ENCODE results near the gene ADSS1.

Gene ADSS1

DNA sequence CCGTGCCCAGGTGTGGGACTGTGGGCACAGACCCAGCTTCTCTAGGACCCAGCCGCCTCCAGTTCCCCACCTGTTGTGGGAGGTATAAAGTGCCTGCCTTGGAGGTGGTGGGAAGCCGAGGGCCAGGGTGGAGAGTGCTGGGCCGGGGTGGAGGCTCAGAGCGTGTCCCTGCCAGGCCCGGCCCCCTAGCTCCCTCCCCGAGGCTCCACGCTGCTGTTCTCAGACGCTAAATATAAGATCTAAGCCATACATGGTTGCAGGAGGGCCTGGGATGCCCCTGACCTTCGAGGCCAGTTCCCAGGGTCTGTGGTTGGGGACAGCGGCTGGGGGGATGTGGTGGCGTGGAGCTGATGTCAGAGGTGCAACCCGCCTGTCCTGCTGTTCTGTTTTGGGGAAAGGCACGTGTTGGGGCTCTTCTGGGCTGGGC is 23.8 kb upstream of the ADSS1 start:
- DNase-seq (ENCODE audit: low read depth in 2 of 2) = no peak

DNA sequence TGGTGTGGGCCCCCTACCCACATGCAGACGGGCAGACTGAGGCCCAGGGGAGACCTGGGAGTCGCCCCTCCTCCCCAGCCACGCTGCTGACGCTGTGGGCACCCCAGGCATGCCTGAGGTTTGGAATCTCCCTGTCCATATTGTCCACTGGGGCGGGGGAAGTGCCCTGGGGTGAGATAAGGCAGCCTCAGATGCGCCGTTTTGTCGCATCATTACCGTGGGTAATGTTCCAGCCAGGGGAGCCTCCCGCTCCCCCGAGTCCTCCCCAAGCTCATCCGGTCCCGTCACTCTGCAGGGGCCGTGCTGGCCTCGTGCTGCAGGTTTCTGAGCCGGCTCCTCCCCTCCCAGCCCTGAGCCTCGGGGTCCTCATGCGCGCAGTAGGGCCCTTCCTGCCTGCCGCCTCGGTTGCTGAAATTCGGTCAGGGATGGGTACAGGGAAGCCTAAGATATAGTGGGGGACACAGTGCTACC is 23.2 kb upstream of the ADSS1 start:
- DNase-seq (ENCODE audit: low read depth in 2 of 2) = no peak

DNA sequence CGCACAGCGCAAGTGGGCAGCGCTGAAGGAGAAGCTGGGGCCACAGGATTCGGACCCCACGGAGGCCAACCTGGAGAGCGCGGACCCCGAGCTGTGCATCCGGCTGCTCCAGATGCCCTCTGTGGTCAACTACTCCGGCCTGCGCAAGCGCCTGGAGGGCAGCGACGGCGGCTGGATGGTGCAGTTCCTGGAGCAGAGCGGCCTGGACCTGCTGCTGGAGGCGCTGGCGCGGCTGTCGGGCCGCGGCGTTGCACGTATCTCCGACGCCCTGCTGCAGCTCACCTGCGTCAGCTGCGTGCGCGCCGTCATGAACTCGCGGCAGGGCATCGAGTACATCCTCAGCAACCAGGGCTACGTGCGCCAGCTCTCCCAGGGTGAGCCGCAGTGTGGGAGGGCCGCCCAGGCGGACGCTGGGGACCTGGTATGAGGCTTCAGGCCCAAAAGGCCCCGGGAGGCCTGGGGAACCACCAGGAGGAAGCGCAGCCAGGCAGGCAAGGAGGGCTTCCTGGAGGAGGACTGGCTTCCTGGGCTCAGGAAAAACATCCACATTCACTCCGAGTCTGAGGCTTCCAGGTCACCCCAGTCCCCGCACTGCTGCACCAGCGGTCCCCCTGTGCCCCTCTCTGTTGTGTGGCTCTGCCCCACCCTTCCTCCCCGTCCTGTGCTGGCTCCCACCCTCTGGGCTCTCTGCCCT is 22.5 kb upstream of the ADSS1 start:
- DNase-seq (ENCODE audit: low read depth in 2 of 2) = no peak

DNA sequence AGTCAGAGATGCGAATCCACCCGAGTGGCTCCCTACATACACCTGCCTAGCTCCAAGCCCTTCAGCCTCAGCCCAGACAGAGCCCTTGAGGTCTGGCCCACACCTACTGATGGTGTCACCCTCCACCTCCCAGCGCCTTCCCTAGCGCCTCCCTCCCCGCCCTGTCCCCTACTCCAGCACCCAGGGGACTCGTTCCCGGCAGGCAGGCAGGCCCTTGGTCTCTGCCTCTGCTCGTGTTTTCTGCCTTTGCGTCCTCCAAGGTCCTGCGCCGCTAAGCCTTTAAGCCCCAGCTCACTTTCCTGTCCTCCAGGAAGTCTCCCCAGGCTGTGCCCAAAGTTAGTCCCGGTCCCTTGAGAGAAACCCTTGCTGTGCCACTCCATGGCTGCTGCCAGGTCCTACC is 21.9 kb upstream of the ADSS1 start:
- no peak for DNase-seq (ENCODE audit: low read depth in 2 of 2)

DNA sequence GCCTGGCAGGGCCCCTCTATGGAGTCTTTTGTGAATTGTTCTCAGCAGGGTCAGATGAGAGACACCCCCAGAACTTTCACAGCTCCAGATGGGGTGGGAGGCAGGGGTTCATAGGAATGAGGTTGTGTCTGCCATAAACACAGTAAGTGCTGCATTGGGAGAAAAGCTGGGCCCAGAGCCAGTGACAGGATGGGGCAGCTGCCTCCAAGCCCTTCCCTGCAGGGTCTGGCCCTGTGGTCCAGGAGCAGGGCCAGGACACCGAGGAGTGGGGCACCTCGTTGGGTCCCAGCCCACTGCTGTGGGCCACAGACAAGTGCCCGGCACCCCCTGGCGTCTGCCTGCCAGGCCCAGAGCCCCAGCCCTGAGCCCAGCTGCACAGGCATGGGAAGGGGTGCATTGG is 21.4 kb upstream of the ADSS1 start:
- no peak for DNase-seq (ENCODE audit: low read depth in 2 of 2)

DNA sequence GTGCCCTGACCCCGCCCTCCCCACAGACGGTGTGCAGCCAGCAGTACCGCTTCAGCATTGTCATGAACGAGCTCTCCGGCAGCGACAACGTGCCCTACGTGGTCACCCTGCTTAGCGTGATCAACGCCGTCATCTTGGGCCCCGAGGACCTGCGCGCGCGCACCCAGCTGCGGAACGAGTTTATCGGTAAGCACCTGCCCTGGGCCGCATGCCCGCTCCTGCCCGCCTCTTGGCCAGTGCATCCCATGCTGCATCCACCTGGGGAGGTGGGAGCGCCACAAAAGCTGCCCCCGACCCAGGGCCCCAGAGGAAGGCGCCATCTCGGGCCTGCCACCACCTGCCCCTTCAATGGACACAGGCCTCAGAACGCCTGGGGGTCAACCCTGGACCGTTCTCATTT is 20.8 kb upstream of the ADSS1 start:
- no peak for DNase-seq (ENCODE audit: low read depth in 2 of 2)

DNA sequence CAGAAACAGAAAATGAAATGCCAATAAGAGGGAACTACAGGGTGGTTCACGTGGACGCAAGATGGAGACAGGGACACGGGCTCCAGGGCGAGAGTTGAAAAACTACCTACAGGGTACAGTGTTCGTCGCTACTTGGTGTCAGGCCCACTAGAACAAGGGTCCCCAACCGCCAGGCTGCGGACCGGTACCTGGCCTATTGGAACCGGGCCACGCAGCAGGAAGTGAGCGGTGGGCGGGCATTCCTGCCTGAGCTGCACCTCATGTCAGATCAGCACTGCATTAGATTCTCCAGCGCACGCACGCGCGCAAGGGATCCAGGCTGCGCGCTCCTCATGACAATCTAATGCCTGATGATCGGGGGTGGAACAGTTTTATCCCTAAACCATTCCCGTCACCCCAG is 19.8 kb upstream of the ADSS1 start:
- no peak for DNase-seq (ENCODE audit: low read depth in 2 of 2)

DNA sequence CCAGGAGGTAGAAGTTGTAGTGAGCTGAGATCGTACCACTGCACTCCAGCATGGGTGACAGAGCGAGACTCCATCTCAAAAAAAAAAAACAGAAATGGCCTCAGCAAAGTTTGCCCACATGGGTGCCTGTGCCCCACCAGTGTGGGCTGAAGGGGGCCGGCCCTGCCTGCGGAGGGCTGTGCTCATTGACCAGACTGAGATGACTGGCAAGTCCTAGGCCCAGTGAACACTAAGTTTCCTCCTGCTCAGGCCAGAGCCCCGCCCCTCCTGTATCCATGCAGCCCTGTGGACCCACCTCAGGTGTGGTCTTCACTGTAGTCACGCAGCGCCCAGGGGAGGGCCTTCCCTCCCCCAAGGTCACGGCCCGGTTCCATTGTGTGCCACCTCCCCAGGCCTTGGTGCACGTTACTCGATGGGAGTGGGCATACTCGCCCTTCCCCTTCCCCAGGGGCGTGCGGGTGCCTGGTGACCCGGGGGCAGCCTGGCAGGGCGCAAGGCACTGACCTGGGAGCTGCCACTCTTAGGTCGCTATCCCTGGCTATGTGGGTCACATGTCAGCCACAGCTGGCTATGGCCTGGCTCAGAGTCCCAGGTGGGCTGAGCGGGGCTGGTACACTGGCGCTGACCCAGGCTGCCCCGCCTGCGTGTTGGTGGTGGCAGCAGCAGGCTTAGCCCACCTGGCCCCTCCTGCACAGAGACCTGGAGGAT is 18.5 kb upstream of the ADSS1 start:
- no peak for DNase-seq (ENCODE audit: low read depth in 2 of 2)

DNA sequence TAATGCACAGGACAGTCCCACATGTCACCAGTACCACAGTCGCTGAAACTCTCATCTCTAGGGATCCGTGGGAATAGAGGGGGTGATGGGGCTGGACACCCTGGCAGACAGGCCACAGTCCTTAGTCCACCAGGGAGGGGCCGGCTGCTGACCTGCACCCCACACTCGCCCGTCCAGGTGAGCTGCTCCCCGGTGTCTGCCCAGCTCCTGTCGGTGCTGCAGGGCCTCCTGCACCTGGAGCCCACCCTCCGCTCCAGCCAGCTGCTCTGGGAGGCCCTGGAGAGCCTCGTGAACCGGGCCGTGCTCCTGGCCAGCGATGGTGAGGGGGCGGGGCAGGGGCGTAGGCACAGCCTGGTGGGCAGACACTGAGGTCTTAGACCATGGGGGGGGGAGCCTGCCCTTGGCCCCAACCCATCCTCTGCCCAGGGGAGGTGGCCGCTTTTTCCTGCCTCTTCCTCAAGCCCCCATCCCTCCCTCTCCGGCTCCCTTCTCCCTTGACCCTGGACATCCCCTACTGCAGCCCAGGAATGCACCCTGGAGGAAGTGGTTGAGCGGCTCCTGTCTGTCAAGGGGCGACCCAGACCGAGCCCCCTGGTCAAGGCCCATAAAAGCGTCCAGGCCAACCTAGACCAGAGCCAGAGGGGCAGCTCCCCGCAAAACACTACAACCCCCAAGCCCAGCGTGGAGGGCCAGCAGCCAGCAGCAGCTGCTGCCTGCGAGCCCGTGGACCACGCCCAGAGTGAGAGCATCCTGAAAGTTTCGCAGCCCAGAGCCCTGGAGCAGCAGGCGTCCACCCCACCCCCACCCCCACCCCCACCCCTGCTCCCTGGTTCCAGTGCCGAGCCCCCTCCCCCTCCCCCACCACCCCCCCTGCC is 17.1 kb upstream of the ADSS1 start:
- no peak for DNase-seq (ENCODE audit: low read depth in 2 of 2)

DNA sequence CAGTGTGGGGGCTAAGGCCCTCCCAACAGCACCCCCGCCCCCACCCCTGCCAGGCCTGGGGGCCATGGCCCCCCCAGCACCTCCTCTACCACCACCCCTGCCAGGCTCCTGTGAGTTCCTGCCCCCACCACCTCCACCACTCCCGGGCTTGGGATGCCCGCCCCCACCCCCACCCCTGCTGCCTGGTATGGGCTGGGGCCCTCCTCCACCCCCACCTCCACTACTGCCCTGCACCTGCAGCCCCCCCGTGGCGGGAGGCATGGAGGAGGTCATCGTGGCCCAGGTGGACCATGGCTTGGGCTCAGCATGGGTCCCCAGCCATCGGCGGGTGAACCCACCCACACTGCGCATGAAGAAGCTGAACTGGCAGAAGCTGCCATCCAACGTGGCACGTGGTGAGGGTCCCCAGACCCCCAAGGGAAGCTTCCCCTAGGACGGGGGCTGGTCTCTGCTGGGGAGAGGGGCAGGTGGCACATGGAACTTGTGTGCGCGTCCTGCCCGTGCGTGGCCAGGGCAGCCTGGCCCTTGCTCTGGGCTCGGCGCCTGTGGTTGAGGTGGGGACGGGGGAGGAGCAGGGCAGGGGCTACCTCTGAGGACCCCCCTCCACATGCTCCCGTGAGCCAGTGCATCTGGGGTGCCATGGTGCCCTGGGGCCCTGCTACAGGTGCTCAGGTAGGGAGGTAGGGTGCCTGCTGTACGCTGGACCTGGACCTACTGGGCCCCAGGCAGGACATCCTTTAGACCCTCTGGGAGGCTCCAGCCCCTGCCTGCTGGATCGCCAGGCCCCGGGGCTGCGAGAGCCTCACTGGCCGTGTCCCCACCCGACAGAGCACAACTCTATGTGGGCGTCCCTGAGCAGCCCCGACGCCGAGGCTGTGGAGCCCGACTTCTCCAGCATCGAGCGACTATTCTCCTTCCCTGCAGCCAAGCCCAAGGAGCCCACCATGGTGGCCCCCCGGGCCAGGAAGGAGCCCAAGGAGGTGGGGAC is 16.1 kb upstream of the ADSS1 start:
- DNase-seq (ENCODE audit: low read depth in 2 of 2) = no peak

DNA sequence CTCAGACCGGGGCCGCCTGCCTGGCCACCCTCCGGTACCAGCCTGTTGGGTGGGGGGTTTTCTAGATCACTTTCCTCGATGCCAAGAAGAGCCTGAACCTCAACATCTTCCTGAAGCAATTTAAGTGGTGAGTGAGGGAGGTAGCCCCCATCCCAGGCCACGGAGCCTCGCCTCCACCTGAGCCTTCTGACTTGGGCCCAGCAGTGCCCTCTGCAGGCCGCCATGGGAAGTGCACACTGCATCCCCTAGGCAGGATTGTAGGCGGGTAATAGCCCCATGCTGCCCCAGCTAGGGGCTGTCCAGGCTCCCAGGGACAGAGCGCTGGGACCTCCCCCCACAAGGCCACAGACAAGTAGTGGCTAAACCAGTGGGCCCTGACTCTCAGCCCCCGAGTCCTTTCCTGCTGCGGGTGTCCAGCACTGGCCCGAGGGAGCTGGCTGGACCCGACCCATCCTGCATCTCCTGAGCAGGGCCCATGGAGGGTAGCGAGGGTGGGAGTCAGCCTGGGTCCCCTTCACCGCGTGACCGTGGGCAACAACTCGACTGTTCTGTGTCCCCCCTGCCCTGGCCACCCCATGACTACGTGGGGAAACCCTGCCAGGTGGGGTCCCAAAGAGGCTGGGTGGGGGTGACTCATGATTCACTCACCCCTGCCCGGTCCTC is 15.3 kb upstream of the ADSS1 start:
- DNase-seq (ENCODE audit: low read depth in 2 of 2) = peak; percentile 41 to 66

DNA sequence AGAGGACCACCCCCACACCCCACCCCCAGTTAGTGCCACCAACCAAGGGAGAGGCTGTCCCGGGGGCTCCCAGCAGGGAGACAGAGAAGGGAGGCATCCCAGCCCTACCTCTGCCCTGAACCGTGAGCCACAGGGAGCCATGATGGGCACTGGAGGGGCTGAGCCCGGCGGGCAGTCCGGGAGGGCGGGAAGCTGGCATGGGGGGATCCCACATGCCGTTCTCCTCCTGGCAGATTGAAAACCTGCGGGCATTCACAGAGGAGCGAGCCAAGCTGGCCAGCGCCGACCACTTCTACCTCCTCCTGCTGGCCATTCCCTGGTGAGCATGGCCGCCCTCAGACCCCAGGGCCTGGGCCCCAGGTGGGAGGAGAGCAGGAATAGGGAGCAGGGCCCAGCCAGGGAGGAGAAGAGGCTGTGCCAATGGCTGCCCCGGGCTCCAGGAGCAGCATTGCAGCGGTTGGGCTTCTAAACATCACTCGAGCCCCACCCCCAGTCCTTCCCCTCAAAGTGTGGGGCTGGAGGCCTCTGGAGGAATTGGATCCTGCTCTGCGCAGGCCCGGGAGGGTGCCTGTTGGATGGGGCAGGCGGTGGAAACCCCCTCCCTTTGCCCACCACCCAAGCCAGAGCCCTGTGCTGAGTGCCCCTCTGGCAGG is 14.5 kb upstream of the ADSS1 start:
- DNase-seq (ENCODE audit: low read depth in 2 of 2) = no peak

DNA sequence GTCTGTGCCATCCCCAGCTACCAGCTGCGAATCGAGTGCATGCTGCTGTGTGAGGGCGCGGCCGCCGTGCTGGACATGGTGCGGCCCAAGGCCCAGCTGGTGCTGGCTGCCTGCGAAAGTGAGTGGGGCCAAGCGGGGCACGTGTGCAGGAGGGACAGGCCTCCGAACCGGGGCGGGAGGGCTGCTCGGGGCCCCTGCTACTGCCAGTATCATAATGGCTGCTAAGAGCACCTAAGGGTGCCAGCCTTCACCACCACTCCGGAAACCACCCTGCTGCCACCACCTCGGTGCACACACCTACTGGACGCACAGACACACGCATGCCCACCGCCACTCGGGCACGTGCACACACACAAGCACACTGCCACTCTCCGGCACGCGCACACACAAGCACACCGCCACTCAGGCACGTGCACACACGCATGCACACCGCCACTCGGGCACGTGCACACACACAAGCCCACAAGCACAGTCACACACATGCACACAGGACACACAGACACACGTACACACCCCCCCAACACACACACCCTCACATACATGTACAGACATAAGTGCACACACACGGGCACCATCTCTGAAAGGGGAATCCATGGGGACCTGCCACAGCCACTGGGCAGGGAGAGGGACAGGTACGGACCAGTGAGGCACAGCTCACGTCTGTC is 13.8 kb upstream of the ADSS1 start:
- no peak for DNase-seq (ENCODE audit: low read depth in 2 of 2)

DNA sequence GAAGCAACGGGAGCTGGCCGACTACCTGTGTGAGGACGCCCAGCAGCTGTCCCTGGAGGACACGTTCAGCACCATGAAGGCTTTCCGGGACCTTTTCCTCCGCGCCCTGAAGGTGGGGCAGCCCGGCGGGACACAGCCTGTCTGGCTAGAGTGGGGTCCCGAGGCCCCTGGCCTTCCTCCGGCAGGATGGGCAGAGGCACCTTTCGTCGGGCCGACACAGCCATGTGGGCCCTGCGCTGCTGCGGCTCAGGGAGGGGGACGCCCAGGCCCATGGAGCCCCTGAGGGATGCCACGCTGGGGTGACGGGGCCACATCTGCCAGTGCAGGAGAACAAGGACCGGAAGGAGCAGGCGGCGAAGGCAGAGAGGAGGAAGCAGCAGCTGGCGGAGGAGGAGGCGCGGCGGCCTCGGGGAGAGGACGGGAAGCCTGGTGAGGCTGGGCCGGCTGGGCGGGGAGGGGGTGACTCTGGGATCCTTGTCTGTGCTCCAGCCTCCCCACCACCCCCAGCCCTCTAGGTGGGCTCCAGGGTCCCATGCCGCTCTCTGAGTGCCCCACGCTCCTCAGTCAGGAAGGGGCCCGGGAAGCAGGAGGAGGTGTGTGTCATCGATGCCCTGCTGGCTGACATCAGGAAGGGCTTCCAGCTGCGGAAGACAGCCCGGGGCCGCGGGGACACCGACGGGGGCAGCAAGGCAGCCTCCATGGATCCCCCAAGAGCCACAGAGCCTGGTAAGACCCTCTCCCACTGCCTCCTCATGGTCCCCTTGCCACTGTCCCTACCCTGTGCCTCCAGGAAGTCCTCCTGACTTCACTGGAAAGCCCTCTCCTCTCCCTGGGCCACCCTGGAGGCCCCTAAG is 10.9 kb upstream of the ADSS1 start:
- no peak for DNase-seq (ENCODE audit: low read depth in 2 of 2)

DNA sequence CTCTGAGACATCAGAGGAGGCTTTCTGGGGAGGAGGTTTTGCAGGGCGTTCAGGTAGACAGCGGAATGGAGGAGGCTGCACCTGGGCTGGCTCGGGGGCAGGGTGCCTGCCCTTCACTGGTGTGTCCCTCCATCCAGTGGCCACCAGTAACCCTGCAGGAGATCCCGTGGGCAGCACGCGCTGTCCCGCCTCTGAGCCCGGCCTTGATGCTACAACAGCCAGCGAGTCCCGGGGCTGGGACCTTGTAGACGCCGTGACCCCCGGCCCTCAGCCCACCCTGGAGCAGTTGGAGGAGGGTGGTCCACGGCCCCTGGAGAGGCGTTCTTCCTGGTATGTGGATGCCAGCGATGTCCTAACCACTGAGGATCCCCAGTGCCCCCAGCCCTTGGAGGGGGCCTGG is 10.0 kb upstream of the ADSS1 start:
- no peak for DNase-seq (ENCODE audit: low read depth in 2 of 2)

DNA sequence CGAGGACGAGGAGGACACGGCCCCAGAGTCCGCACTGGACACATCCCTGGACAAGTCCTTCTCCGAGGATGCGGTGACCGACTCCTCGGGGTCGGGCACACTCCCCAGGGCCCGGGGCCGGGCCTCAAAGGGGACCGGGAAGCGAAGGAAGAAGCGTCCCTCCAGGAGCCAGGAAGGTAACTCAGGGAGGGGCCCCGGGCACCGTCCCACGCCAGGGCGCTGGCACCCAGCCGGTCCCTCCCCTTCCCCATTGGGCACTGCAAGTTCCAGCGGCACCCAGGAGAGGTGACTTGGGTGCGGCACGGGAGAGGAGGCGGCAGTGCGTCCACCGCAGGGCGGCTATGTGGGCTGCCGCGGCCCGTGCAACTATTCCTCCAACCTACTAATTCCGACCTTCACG is 9.3 kb upstream of the ADSS1 start:
- no peak for DNase-seq (ENCODE audit: low read depth in 2 of 2)

DNA sequence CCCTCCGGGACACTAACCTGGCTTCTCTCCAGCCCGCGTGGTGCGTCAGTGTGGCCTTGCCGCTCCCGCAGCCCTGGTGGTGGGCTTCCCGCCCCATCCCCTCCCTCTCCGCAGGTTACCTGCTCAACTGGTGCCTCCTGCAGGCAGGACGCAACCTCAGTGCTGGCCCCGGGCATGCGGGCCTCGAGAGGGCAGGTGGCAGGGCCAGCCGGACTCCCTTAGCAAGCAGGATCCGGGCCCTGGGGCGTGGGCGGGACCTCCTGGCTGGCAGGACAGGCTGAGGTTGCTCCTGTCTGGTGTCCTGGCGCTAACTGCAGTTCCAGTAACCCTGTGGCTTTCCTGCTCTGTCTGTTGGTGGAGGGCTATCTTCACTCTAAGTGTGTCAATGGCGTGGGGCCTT is 8.6 kb upstream of the ADSS1 start:
- DNase-seq (ENCODE audit: low read depth in 2 of 2) = no peak

DNA sequence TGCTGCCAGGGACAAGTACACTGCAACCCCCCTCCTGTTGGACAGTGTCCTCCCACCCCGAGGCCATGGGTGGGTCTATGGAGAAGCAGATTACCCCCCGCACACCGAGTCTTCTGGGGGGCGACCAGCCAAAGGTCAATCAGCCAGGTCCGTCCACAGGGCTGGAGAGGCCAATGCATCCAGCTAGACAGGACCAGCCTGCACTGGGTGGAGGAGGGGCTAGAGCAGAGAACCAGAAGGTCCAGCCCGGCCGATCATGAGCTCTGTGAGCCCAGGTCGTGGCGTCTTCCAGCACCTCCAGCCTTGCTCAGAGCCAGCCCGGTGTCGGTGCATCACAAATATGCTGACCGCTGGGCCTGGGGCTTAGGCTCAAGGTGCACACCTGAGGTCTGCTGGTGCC is 8.2 kb upstream of the ADSS1 start:
- no peak for DNase-seq (ENCODE audit: low read depth in 2 of 2)

DNA sequence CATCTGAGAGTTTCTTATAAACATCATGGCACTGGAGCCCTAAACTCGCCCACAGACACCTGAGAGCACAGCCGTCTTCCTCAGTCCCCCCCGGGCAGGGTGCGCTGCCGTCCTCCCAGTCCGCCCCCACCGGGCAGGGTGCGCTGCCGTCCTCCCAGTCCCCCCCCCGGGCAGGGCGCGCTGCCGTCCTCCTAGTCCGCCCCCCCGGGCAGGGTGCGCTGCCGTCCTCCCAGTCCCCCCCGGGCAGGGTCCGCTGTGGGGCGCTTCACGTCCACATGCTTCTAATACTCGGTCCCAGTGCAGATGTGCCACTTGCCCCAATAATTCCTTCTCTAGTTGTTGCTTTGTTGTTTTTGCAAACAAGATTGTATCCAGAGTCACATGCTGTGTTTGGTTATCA is 6.9 kb upstream of the ADSS1 start:
- no peak for DNase-seq (ENCODE audit: low read depth in 2 of 2)
